H9 (cell line): ENCODE results near the gene METTL23. TPM values are rescaled to one million over a fixed set of nuclear protein-coding genes. Genes with fewer than 3 reads are reported as not detected.

Experiments used
- DNase-seq: peaks from one replicate; pipeline ENCODE4 v3.0.0-alpha.2; 2017
- H2AFZ ChIP-seq: one replicate; pipeline ENCODE4 v1.6.1; 2013; ENCODE audit warnings: mild to moderate bottlenecking, low read length, control low read depth, moderate library complexity
- H2AK5ac ChIP-seq: 2 replicates; pipeline ENCODE4 v1.6.1; 2013; ENCODE audit warnings: low read length, control low read depth, mixed read lengths; ENCODE audit not compliant: insufficient read length
- H2BK120ac ChIP-seq: one replicate; pipeline ENCODE4 v1.6.1; 2013; ENCODE audit warnings: low read depth, mild to moderate bottlenecking, low read length, control low read depth, inconsistent platforms; ENCODE audit not compliant: poor library complexity, severe bottlenecking
- H2BK12ac ChIP-seq: 2 replicates; pipeline ENCODE4 v1.6.1; 2013; ENCODE audit warnings: low read length, control low read depth, mixed read lengths, low read depth; ENCODE audit not compliant: insufficient read length
- H2BK15ac ChIP-seq: 2 replicates; pipeline ENCODE4 v1.6.1; 2013; ENCODE audit warnings: low read depth, low read length, control low read depth
- H2BK20ac ChIP-seq: one replicate; pipeline ENCODE4 v1.6.1; 2013; ENCODE audit warnings: low read depth, mild to moderate bottlenecking, low read length, control low read depth, inconsistent platforms; ENCODE audit not compliant: poor library complexity, severe bottlenecking
- H2BK5ac ChIP-seq: 2 replicates; pipeline ENCODE4 v1.6.1; 2013; ENCODE audit warnings: low read length, control low read depth, mixed read lengths; ENCODE audit not compliant: insufficient read length
- H3K14ac ChIP-seq: 2 replicates; pipeline ENCODE4 v1.6.1; 2013; ENCODE audit warnings: low read length, control low read depth; ENCODE audit not compliant: insufficient read depth
- H3K18ac ChIP-seq: 2 replicates; pipeline ENCODE4 v1.6.1; 2013; ENCODE audit warnings: low read depth, mild to moderate bottlenecking, mixed read lengths, low read length, control low read depth; ENCODE audit not compliant: insufficient read length
- H3K23ac ChIP-seq: 2 replicates; pipeline ENCODE4 v1.6.1; 2013; ENCODE audit warnings: low read length, control low read depth, mixed read lengths, low read depth; ENCODE audit not compliant: insufficient read length
- H3K23me2 ChIP-seq: 2 replicates; pipeline ENCODE4 v1.6.1; 2013; ENCODE audit warnings: low read depth, mild to moderate bottlenecking, mixed read lengths, low read length, control low read depth; ENCODE audit not compliant: insufficient read length, poor library complexity, severe bottlenecking
- H3K27ac ChIP-seq: 2 replicates; pipeline ENCODE4 v1.5.1; 2013; ENCODE audit warnings: low read length, control low read depth, mixed read lengths, low read depth; ENCODE audit not compliant: insufficient read length
- H3K27me3 ChIP-seq: 2 replicates; pipeline ENCODE4 v1.6.1; 2013; ENCODE audit warnings: low read length, control low read depth, inconsistent platforms; ENCODE audit not compliant: insufficient read depth
- H3K4ac ChIP-seq: 2 replicates; pipeline ENCODE4 v1.6.1; 2013; ENCODE audit warnings: low read depth, mild to moderate bottlenecking, control low read depth, inconsistent platforms, low read length, moderate library complexity
- H3K4me1 ChIP-seq: 2 replicates; pipeline ENCODE4 v1.6.1; 2013; ENCODE audit warnings: low read length, control low read depth, inconsistent platforms; ENCODE audit not compliant: insufficient read depth
- H3K4me2 ChIP-seq: 2 replicates; pipeline ENCODE4 v1.6.1; 2013; ENCODE audit warnings: low read length, control low read depth, mixed read lengths; ENCODE audit not compliant: insufficient read length, insufficient read depth
- H3K56ac ChIP-seq: 2 replicates; pipeline ENCODE4 v1.6.1; 2013; ENCODE audit warnings: low read depth, mild to moderate bottlenecking, mixed read lengths, low read length, control low read depth; ENCODE audit not compliant: insufficient read length
- H3K79me1 ChIP-seq: 2 replicates; pipeline ENCODE4 v1.6.1; 2013; ENCODE audit warnings: low read depth, mild to moderate bottlenecking, moderate library complexity, low read length, control low read depth, inconsistent platforms; ENCODE audit not compliant: insufficient read depth, poor library complexity, severe bottlenecking
- H3K79me2 ChIP-seq: 2 replicates; pipeline ENCODE4 v1.6.1; 2013; ENCODE audit warnings: low read length, control low read depth, inconsistent platforms; ENCODE audit not compliant: insufficient read depth
- H3K9ac ChIP-seq: 2 replicates; pipeline ENCODE4 v1.6.1; 2013; ENCODE audit warnings: low read length, control low read depth, mixed read lengths; ENCODE audit not compliant: insufficient read length; ENCODE audit errors: extremely low read depth
- H3K9me3 ChIP-seq: one replicate; pipeline ENCODE4 v1.6.1; 2013; ENCODE audit warnings: low read depth, low read length, inconsistent platforms; ENCODE audit not compliant: control insufficient read depth
- H3T11ph ChIP-seq: one replicate; pipeline ENCODE4 v1.6.1; 2013; ENCODE audit warnings: mild to moderate bottlenecking, low read length, control low read depth, inconsistent platforms
- H4K20me1 ChIP-seq: one replicate; pipeline ENCODE4 v1.6.1; 2013; ENCODE audit not compliant: control insufficient read depth, insufficient read length, insufficient read depth
- H4K5ac ChIP-seq: 2 replicates; pipeline ENCODE4 v1.6.1; 2013; ENCODE audit warnings: low read depth, mild to moderate bottlenecking, mixed read lengths, low read length, control low read depth; ENCODE audit not compliant: insufficient read length
- H4K8ac ChIP-seq: replicated peaks from 2 replicates; pipeline ENCODE4 v1.6.1; 2013; ENCODE audit warnings: low read length, control low read depth, mixed read lengths, low read depth; ENCODE audit not compliant: insufficient read length
- H4K91ac ChIP-seq: 2 replicates; pipeline ENCODE4 v1.6.1; 2013; ENCODE audit warnings: low read depth, mild to moderate bottlenecking, moderate library complexity, mixed read lengths, low read length, control low read depth; ENCODE audit not compliant: insufficient read length
- H3K27ac Mint-ChIP-seq, 3 experiments: 2 replicates in 2 of 3; 3 replicates in 1 of 3; pipeline ENCODE4 v1.8.0; 2020 to 2021; ENCODE audit warnings: mixed read lengths in 3 of 3, mild to moderate bottlenecking in 1 of 3, moderate library complexity in 1 of 3
- H3K27me3 Mint-ChIP-seq: 2 replicates; pipeline ENCODE4 v1.8.0; 2021; ENCODE audit warnings: low read depth, mild to moderate bottlenecking, moderate library complexity, mixed read lengths
- H3K36me3 Mint-ChIP-seq, 3 experiments: 2 replicates in 2 of 3; 3 replicates in 1 of 3; pipeline ENCODE4 v1.8.0; 2020 to 2021; ENCODE audit warnings: low read depth in 3 of 3, mixed read lengths in 3 of 3; ENCODE audit not compliant: insufficient read depth in 1 of 3
- H3K4me1 Mint-ChIP-seq, 2 experiments: 2 replicates each; pipeline ENCODE4 v1.8.0; 2020; ENCODE audit warnings: mixed read lengths in 2 of 2
- H3K4me3 Mint-ChIP-seq, 2 experiments: 2 replicates in 1 of 2; 3 replicates in 1 of 2; pipeline ENCODE4 v1.8.0; 2020 to 2021; ENCODE audit warnings: mild to moderate bottlenecking in 2 of 2, mixed read lengths in 2 of 2, moderate library complexity in 1 of 2
- H3K9me3 Mint-ChIP-seq, 2 experiments: 2 replicates in 1 of 2; 3 replicates in 1 of 2; pipeline ENCODE4 v1.8.0; 2020; ENCODE audit warnings: mild to moderate bottlenecking in 2 of 2, mixed read lengths in 2 of 2, moderate library complexity in 1 of 2
- CTCF ChIP-seq: fragments of 200-600 bp; sonication (generic); conservative IDR thresholded peaks from 3 replicates; pipeline ENCODE4 v1.8.0; 2021; ENCODE audit warnings: antibody characterized with exemption, mild to moderate bottlenecking
- WGBS: extraction: QIAGEN DNeasy Blood & Tissue Kit; methylation state at CpG from one replicate; pipeline ENCODE4 v1.1.7; 2013; ENCODE audit warnings: missing lambda C conversion rate, low lambda C conversion rate, mixed read lengths; ENCODE audit not compliant: insufficient read length; ENCODE audit errors: extremely low coverage; 5-methylcytosine and 5-hydroxymethylcytosine counted together
- total RNA-seq: library from RNA; stranded (reverse); gene quantifications from 2 replicates; pipeline ENCODE4 v1.2.1, GENCODE V29; 2021

Gene METTL23
- total RNA-seq, 1 experiment from 2014 or later: 29.9 TPM

- Histone ChIP-seq H3K79me2 (no peaks in the 10 kb centered on the region), H2BK5ac (no peak overlapping the region), H3K4me1 (no peaks in the 10 kb centered on the region), H3K27ac (no peak overlapping the region), H3K9ac (no peak overlapping the region), H3K23ac (no peak overlapping the region), H4K5ac (no peak overlapping the region), H3K23me2 (no peaks in the 10 kb centered on the region), H2AFZ (no peak overlapping the region), H3K56ac (no peak overlapping the region), H2BK12ac (no peak overlapping the region), H3T11ph (no peak overlapping the region), H2BK15ac (no peak overlapping the region), H3K79me1 (no peaks in the 10 kb centered on the region), H4K8ac (no peak overlapping the region), H2AK5ac (no peak overlapping the region), H3K4ac (no peak overlapping the region), H3K4me2 (no peak overlapping the region), H4K20me1 (no peaks in the 10 kb centered on the region), H3K14ac (no peak overlapping the region), H4K91ac (no peak overlapping the region), H3K9me3 (no peaks in the 10 kb centered on the region), H3K27me3 (no peaks in the 10 kb centered on the region), H2BK20ac (no peak overlapping the region), H2BK120ac (no peak overlapping the region), H3K18ac (no peak overlapping the region)
- peak; percentile 93 for DNase-seq
- Mint-ChIP-seq H3K4me3 (no peak overlapping the region), H3K36me3 (peaks cover 0 to 4% (median 0%) of the 10 kb centered on the region in 3 experiments; a peak in 1 of 7 replicates), H3K27me3 (no peaks in the 10 kb centered on the region), H3K4me1 (peaks cover 11 to 25% of the 10 kb centered on the region in 2 experiments), H3K27ac (no peak overlapping the region; a peak in 1 of 7 replicates), H3K9me3 (no peaks in the 10 kb centered on the region; a peak in 1 of 5 replicates)
- no CpG with 5 or more reads among the region's 16 CpGs for WGBS
- peak; percentile 86 for TF ChIP-seq CTCF
These were observed 45.2 kb upstream of the METTL23 start for GRCh38 chr17:76681222-76682137.
